ENCODE results near the gene TTC16.
A peak's percentile ranks its signal among the peaks of the same experiment; 100 is the strongest.

The TTC16 gene

DNA sequence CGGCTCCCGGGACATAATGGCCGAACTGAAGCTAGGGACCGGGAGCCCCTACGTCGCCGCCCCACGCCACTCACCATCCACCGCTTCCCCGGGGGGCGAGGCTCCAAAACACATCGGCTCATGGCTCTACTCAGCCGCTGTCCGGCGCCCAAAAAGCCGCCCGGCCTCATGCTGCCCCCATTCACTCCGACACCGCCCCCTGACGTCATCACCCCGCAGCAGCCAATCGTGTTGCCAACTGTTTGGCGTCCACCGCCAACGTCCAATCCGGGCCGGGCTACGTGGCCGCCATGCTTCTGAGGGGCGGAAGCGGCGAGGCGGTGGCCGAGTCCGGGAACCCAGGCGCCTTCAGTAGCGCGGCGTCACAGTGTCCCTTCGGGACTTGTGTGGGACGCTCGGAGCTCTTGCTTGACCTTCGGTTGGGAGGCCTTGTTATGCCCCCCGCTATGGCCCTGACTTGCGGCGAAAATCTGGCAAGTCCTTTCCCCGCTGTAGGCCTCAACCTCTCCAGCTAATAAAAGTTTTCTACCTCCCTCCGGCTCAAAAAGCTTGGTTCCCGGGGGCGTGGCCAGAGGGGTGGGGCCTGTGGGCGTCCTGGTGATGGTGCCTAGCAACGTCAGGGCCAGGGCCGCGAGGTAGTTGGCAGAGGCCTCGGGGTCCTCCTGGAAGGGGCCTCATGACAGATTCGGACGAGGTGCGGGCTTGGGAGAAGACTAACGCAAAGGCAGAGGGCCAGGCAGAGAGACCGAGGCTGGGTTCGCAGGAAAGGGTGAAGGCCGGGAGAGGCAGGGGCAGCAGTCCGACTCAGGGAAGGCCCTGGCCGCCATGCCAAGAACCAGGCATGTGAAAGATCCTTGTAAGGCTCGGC is at the start of gene TTC16, which contains the start of gene PTRH1:
TTC16 (plus strand) TSS at position 610 of the 868 bp plus-strand sequence; CDS start at position 677, 67 bp downstream.
PTRH1 (minus strand) TSS at position 194 of the 868 bp plus-strand sequence; CDS start at position 170, 24 bp downstream.
- peak; percentile 98 for DNase-seq

DNA sequence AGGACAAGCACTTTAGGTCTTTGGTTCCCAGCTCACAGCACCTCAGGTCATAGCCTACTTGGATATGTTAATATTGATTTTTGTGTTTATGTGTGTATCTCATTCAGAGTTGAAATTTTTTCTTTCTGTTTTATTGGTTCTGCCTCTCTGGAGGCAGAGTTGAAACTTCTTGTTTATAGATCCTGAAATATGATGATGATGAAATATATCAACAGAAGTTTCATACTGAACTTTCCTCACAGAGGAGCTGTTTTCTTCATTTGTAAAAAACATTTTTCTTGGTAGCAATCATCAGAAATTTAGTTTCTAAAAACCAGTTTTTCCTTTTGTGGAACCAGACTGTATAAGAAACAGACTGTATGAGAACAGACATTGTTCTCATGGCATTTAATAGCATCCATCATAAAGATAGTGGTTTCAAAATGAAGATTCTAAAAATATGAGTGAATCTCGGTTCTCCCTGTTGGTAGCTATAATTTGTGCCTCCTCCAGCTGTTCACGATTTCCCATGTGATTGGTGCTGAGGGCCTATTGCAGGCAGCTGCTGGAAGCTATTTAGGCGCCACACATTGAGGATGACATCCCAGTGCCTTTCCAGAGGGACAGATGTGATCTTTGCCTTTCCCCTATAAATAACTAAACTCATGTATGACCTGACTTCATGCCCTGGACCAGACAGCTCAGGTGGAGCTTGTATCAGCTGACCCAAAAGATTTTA is 48.6 kb upstream of the TTC16 start:
- DNase-seq, result no peak

DNA sequence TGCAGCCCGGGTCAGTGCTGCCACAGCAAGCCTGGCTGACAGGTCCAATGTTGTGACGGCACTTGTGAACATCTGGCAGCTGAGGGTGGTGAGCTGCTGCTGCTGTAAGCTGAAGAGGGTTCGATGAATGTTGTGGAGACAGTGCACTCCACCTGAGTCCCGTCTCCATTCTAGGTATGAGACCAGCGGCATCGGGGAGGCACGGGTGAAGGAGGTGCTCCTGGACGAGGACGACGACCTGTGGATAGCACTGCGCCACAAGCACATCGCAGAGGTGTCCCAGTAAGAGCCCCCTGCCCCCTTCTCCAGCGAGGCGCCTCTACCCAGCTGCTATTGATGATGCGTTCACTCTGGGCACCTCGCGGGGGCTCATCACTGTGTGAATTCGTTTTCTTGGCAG is 48.0 kb upstream of the TTC16 start:
- DNase-seq, result no peak

DNA sequence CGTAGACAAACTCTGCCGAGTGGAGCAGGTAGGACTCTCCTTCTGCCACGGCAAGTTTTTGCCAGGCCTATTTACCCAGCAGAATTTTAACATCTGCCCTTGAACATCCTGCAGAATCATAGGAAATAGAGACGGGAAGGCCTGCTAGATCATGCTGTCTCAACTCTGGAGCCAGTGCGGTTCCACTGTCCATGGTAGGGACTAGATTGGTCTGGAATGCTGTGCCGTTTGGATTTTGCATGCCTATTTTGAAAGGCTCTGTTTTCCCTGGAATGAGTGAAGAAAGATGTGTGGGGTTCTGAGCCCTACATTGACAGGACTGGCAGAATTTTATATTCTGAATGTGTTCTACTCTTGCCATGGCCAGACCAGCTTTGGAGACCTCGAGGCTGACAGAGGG is 42.6 kb upstream of the TTC16 start:
- DNase-seq, result no peak

GRCh38 chr9:127676638-127677037 is 39.2 kb upstream of the TTC16 start:
- no peak for DNase-seq

DNA sequence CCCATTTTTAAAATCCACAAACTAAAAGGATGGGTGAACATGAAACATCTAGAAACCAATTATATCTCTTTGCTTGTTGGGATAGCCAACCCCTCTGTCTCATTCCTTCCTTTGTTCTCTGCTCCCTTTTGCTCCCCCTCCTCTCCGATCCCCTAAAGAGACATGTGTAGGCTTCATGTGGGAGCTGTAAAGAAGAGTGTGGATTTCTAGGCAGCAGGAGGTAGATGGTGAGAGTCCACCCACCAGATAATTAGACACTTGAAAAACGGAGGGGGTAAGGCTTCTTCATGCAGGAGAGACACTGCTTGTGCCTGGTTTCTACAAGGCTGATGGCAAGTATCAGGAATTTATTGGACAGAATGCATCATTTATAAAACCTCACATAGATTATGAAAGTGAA is 36.4 kb upstream of the TTC16 start:
- DNase-seq, result no peak

- no peak for DNase-seq
Measured at GRCh38 chr9:127680226-127680625, 35.7 kb upstream of the TTC16 start.

DNA sequence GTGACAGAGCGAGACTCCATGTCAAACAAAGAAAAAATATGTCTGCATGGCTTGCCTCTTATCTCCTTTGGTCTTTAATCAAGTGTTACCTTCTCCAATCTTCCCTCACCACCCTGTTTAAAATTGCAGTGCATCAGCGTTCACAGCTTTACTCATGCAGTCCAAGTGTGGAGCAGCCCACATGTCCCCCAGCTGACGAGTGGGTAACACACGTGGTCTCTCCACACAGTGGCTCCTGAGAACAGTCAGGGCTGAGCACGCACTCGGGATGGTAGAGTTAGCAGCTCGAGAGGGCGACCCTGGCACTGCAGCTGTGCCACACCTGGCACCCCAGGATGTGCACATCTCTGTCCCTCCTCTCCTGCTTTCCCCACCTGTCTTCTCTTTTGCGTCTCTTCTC is 35.0 kb upstream of the TTC16 start:
- no peak for DNase-seq

- DNase-seq, result no peak
Measured at GRCh38 chr9:127682351-127683136, 33.3 kb upstream of the TTC16 start.

DNA sequence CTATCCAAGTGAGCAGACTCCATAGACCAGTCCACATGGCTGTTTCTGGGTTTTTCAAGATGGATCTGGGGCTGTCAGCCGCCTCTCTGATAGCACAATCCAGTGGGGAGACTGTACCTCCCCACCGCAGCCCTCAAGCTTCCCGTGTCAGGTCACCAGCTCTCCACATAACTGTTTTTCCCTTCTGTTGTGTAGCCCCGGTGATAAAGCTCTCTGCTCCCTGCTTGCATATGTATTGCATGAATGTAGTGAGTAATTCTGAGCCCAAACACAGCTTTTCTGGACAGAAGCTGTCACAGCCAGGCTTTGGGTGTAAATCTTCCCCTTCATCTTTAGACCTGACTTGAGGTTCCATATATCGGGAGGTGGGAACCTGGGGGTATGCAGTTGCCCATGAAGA is 32.2 kb upstream of the TTC16 start:
- no peak for DNase-seq

GRCh38 chr9:127684576-127684975 is 31.3 kb upstream of the TTC16 start:
- no peak for DNase-seq

DNA sequence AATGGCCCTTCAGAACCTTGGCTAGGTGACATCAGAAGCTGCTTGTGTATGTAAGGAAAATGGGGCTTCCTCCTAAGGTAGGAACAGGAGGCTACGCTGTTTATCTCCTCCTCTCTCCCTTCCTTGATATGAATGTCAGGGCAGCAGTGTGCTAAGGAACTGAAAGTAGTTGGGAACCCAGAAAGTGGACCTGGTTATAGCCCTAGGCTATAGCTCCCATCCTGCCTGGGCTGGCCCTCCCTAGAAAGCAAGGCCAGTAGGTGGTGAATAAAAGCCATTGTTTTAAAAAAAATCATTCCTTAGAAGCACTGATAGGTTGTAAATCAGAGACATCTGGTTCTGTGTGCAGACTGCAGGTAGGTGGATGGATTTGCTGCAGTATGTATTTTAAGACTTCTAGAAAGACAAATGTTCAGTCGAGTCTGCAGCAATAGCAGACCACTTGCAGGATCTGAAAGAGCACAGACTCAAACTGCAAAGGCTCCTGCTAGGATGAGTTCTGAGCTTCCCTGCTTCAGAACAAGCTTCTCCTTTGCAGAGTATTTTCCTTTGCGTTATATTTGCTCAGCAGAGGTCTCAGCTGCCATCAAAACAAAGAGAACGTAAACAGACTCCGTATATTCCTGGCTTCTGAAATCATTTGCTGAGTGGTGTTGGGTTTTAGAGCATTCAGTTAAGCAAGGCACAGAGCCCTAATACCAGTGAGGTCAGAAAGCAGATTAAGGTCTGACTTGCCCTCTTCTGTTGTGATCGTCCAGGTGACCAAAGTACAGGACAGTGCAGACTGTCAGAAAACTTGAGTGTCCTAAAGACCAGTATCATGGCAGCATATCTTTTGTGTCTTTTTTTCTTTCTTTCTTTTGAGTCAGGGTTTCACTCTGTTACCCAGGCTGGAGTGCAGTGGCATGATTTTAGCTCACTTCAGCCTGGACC is 29.2 kb upstream of the TTC16 start:
- DNase-seq, result no peak

- DNase-seq, result no peak
Measured at GRCh38 chr9:127689329-127690000, 26.4 kb upstream of the TTC16 start.

- no peak for DNase-seq
Measured at GRCh38 chr9:127690735-127691134, 25.1 kb upstream of the TTC16 start.

DNA sequence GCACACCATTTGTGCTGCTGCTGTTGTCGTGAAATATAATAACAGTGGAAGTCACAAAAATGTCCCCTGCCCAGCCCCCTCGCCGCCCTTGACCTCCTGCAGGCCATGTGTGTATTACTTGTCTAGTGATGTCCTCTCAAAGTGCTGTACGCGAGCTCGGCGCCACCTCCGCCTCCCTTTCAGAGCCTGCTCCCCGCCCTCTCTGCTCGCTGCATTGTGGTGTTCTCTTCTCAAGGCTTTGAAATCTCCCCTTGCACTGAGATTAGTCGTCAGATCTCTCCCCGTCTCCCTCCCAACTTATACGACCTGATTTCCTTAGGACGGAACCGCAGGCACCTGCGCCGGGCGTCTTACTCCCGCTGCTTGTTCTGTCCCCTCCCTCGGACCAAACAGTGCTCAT is 23.8 kb upstream of the TTC16 start:
- no peak for DNase-seq

- DNase-seq, result no peak
Measured at GRCh38 chr9:127693143-127693542, 22.7 kb upstream of the TTC16 start.

GRCh38 chr9:127693697-127694096 is 22.2 kb upstream of the TTC16 start:
- no peak for DNase-seq

DNA sequence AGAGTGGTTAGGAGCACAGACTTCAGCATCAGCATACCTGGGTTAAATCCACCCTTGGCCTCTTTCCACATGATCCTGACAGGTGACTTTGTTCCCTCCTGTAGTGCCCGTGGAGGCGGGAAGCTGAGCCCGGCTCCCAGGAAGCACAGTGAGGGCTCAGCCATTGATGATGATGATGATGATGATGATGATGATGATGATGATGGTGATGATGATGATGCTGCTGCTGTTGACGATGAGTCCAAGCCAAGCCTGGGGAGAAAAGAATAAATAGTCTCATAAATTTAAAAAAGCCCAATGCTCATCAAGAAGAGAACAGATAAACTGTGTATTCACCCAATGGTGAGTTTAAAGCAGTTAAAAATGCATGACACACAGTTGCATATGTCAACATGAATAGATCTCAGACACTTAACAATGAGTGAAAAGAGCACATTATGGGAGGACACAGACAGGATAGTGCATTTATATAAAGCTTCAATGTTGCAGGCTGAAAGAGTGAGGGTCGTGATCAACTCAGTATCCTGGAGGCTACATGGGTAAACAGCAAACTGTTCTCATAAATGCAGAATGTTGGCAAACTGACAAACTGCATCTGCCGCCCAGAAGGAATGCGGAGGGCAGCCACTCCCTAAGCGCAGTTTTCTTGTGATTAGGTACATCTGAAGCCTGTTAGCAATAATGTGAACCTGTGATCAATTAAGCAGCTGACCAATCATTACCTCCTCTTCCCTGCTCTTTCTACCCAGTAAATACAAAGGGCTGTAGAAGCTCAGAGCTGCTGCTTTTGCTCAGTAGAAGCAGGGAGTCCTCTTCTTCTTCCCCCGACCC is 20.8 kb upstream of the TTC16 start:
- no peak for DNase-seq

GRCh38 chr9:127697575-127697974 is 18.3 kb upstream of the TTC16 start:
- DNase-seq, result no peak

DNA sequence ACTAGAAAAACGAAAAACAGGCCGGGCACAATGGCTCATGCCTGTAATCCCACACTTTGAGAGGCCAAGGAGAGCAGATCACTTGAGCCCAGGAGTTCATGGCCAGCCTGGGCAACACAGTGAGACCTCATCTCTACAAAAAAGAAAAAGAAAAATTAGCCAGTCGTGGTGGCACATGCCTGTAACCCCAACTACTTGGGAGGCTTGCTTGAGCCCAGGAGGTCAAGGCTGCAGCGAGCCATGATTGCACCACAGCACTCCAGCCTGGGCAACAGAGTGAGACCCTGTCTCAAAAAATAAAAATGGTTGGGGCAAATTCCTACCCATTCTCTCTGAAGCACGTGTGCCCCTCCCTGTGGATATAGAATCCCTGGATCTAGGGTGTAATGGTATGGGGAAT is 17.5 kb upstream of the TTC16 start:
- no peak for DNase-seq

Data from stimulated activated naive CD4-positive, alpha-beta T cell treated with Interleukin-2 at 50 U/mL for 16 hours (primary cell).